Transverse colon (tissue), 4 donors: ENCODE results near the gene LMAN2L. TPM values are rescaled to one million over a fixed set of nuclear protein-coding genes. Genes with fewer than 3 reads are reported as not detected.

ENCODE experiments used
- DNase-seq: peaks from one replicate; pipeline ENCODE4 v3.0.0-alpha.2; 2019
- H3K27ac ChIP-seq, 4 donors: fragments of 200-600 bp; sonication (generic); 2 replicates each; pipeline ENCODE4 v1.5.1; 2016 to 2018; ENCODE audit warnings: inconsistent platforms in 4 of 4
- H3K27me3 ChIP-seq: fragments of 200-600 bp; sonication (generic); 2 replicates; pipeline ENCODE4 v1.5.1; 2017; ENCODE audit warnings: inconsistent platforms
- H3K36me3 ChIP-seq, 4 donors: fragments of 200-600 bp; sonication (generic); 2 replicates each; pipeline ENCODE4 v1.5.1; 2017 to 2019; ENCODE audit warnings: inconsistent platforms in 4 of 4
- H3K4me1 ChIP-seq, 4 donors: fragments of 200-600 bp; sonication (generic); 2 replicates each; pipeline ENCODE4 v1.5.1; 2017 to 2020; ENCODE audit warnings: inconsistent platforms in 4 of 4
- H3K4me3 ChIP-seq, 4 donors: fragments of 200-600 bp; sonication (generic); 1 replicate in 1 of 4; 2 replicates in 3 of 4; pipeline versions ENCODE4 v1.5.1 to v1.6.1; 2017 to 2019; ENCODE audit warnings: inconsistent platforms in 4 of 4
- H3K9me3 ChIP-seq, 2 donors: fragments of 200-600 bp; sonication (generic); 2 replicates each; pipeline ENCODE4 v1.5.1; 2017 to 2019; ENCODE audit warnings: inconsistent platforms in 2 of 2
- CTCF ChIP-seq, 5 experiments: fragments of 200-600 bp in 3 of 5; fragments of 450-650 bp in 2 of 5; sonication (generic) in 3 of 5; IDR thresholded peaks; 1 replicate in 2 of 5; 2 replicates in 3 of 5; pipeline ENCODE4 v1.5.1; 2016 to 2017; ENCODE audit warnings: antibody characterized with exemption in 5 of 5, inconsistent platforms in 3 of 5, mild to moderate bottlenecking in 2 of 5, moderate library complexity in 1 of 5
- EP300 ChIP-seq: sonication (generic); formaldehyde crosslinking; IDR thresholded peaks from one replicate; pipeline ENCODE4 v1.6.1; 2017; ENCODE audit warnings: antibody characterized with exemption, low read depth
- POLR2A ChIP-seq: fragments of 450-650 bp; IDR thresholded peaks from one replicate; pipeline ENCODE4 v1.6.1; 2016; ENCODE audit warnings: antibody characterized with exemption, mild to moderate bottlenecking, moderate library complexity
- POLR2AphosphoS5 ChIP-seq, 3 donors: sonication (generic); formaldehyde crosslinking; IDR thresholded peaks; one replicate each; pipeline ENCODE4 v1.6.1; 2016; ENCODE audit warnings: antibody characterized with exemption in 3 of 3
- WGBS, 2 donors: methylation state at CpG; one replicate each; pipeline ENCODE4 v1.1.5; 2018; ENCODE audit warnings: low coverage in 1 of 2; 5-methylcytosine and 5-hydroxymethylcytosine counted together
- in situ Hi-C, 4 donors: fragments of 200-750 bp; cut with MboI; loops; one replicate each; pipeline versions ENCODE4 v1.15.0 to v1.15.1; 2017; ENCODE audit warnings: low sequenced_read_pairs in 3 of 4, low pct_ligation_motif_present in 1 of 4, low pct_unique_long_range_greater_than_20kb in 1 of 4
- intact Hi-C: fragments of 100-400 bp; cut with DNase I; formaldehyde crosslinking; loops from one replicate; pipeline ENCODE4 v1.15.1; 2023; ENCODE audit warnings: low total_unique reads
- total RNA-seq, 4 donors: library from RNA; depleted of rRNA; stranded (reverse); fragments of >200 nt; gene quantifications; one replicate each; pipeline ENCODE4 v1.1.0, GENCODE V29; 2016

Gene LMAN2L
- total RNA-seq, 4 donors from 2014 or later, result 16.7 to 27.3 (median 19.0) TPM

DNA sequence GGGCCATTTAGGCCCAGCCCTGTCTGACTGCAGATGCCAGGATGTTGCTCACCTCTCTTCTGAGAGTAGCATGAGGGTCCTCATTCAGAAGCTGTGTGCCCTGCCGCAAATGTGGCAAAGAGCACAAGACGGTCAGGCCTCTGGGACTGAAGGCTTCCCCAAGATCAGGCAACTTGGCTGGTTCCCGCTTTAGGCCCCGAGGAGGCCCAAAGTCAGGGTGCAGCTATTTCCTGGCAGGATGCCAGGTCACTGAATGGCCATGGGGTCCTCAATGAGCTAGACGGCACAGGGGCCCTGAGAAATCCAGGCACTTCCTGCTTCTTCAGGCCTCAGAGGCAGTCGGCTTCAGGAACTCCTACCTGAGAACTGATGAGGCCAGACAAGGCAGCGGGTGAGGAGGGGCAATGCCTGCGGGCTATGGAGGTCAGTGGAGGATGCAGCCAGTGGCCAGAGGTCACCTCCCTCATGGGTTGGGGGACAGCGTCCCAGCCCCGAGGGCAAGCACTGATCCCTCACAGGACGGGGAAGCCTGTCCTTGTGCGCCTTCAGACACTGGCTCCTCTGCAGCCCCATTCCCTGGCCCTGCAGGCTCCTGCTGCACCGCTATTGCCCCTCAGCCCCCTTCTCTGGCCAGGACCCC, 44.9 kb downstream of the LMAN2L start:
- Histone ChIP-seq H3K36me3 (no peaks in the 10 kb centered on the region), H3K4me1 (no peaks in the 10 kb centered on the region), H3K9me3 (no peaks in the 10 kb centered on the region), H3K27ac (no peak overlapping the region), H3K4me3 (no peak overlapping the region), H3K27me3 (no peaks in the 10 kb centered on the region)
- intact Hi-C loops (no loop called here), in situ Hi-C loops (no loop called here)
- no peak for DNase-seq
- WGBS, 2 donors, result 89% methylated on average over 13 of the region's 13 CpGs; no CpG with 5 or more reads in 1 of the 2 donors
- TF ChIP-seq EP300 (no peak), POLR2AphosphoS5 (IDR thresholded peaks at IDR 0.05) (no peak), CTCF (IDR thresholded peaks at IDR 0.05) (no peak), POLR2A (no peak)

DNA sequence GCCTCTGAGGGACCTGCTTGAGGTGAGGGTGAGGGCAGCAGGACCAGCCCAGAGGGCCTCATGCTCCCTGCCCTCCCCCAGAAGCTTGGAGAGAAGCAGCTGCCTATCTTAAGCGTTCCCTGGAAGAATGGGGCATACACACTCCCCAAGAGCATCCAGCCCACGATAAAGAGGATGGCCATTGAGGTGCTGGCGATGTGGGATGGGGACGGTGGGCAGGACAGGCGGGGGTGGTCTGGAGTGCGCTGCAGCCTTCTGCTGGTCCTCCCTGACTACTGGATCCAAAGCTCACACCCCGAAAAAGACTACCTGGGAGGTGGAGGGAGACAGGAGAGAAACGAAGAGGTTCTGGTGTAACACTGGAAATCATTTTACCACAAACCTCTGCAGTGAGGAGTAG, 45.6 kb downstream of the LMAN2L start:
- in situ Hi-C loops, result no loop called here
- no peaks in the 10 kb centered on the region for H3K27me3 ChIP-seq
- no peak for DNase-seq
- H3K4me1 ChIP-seq, result no peaks in the 10 kb centered on the region
- WGBS, 2 donors, result 85% methylated on average over 8 of the region's 8 CpGs; no CpG with 5 or more reads in 1 of the 2 donors
- H3K27ac ChIP-seq, result no peak overlapping the region
- H3K36me3 ChIP-seq, result no peaks in the 10 kb centered on the region
- intact Hi-C loops, result no loop called here
- H3K4me3 ChIP-seq, result no peak overlapping the region
- H3K9me3 ChIP-seq, result no peaks in the 10 kb centered on the region
- TF ChIP-seq EP300 (no peak), POLR2A (no peak), CTCF (IDR thresholded peaks at IDR 0.05) (no peak), POLR2AphosphoS5 (IDR thresholded peaks at IDR 0.05) (no peak)

- WGBS, 2 donors, result 83 to 100% methylated on average over 1 to 14 of the region's 14 CpGs
- Histone ChIP-seq H3K9me3 (no peaks in the 10 kb centered on the region), H3K4me3 (no peak overlapping the region), H3K27ac (no peak overlapping the region), H3K4me1 (no peaks in the 10 kb centered on the region), H3K36me3 (no peaks in the 10 kb centered on the region), H3K27me3 (no peaks in the 10 kb centered on the region)
- in situ Hi-C loops, result no loop called here
- TF ChIP-seq CTCF (IDR thresholded peaks at IDR 0.05) (no peak), POLR2A (no peak)
- intact Hi-C loops, result no loop called here
- no peak for DNase-seq
Measured at GRCh38 chr2:96693286-96694200, 46.3 kb downstream of the LMAN2L start.

DNA sequence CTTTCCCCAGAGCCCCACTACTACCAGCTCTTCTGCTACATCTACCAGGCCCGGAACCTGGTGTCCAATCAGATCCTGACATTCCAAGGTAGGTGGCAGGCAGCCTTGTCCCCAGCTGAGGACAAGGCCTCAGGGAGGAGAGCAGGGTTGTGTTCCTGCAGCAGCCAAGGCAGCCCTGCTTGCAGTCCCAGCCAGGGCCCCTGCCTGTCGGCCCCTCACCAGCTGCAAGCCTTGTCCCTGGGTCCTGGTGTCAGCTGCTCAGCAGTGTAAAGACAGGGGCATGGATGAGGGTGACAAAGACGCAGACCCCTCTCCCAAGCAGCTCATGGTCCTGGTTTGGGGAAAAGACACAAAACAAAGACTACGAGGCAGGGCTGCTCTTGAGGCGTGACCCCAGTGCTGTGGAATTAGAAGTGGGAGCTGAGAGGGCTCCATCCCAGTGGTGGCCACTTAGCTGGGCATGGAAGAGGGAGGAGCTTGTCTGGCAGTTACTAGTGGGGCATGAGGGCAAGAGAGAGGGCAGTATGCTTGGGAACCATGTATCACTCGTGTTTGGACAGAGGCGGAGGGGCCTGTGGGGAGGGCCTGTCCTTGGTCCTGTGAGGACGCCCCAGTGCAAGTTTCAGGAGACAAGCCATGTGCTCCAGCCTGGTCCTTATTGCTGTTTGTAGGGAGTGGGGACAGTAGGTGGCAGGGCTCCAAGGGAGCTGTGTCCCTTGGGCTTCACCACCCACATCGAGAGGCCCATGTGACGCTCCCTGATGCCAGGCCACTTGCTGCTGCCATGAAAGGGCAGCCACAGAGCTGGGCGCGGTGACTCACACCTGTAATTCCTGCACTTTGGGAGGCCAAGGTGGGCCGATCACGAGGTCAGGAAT, 47.5 kb downstream of the LMAN2L start:
- Histone ChIP-seq H3K4me1 (no peaks in the 10 kb centered on the region), H3K9me3 (no peaks in the 10 kb centered on the region), H3K36me3 (no peaks in the 10 kb centered on the region), H3K27ac (no peak overlapping the region), H3K4me3 (no peak overlapping the region), H3K27me3 (no peaks in the 10 kb centered on the region)
- WGBS, 2 donors, result 94% methylated on average over 13 of the region's 14 CpGs; no CpG with 5 or more reads in 1 of the 2 donors
- TF ChIP-seq POLR2A (no peak), CTCF (IDR thresholded peaks at IDR 0.05) (no peak), EP300 (no peak), POLR2AphosphoS5 (IDR thresholded peaks at IDR 0.05) (no peak)
- in situ Hi-C loops (no loop called here), intact Hi-C loops (no loop called here)
- DNase-seq, result no peak
